ENCODE data around the gene SULT1C4.
"Not testable (repeated sequence)": the region's sequence is repeated elsewhere in the genome, so short reads cannot be mapped to it uniquely, and the experiment has no call there.

SULT1C4 gene

DNA sequence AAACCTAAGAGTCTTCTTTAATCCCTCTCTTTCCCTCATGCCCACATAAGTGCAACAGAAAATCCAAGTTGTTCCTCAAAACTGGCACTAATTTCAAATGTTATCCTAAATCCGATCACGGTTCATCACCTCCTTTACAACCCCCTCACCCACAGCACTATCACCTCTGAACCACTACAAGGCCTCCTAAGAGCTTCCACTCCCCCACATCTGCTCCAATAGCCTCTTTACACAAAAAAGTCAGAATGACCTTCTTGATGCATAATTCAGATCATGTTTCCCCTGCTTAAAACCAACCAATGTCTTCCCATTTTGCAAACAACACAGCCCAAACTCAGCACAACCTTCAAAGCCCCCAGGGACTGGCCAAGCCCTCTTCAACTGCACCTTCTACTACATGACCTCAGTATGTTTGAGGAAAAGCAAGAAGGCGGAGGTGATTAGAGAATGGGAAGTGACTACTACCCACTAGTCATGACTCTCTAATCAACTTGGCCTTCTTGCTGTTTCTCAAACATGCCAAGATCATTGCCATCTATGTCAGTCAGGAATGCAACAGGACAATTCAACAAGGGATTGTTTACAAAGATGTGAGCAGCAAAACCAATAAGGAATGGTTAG lies 36.6 kb downstream of the SULT1C4 start:
- DNase-seq: no peak

DNA sequence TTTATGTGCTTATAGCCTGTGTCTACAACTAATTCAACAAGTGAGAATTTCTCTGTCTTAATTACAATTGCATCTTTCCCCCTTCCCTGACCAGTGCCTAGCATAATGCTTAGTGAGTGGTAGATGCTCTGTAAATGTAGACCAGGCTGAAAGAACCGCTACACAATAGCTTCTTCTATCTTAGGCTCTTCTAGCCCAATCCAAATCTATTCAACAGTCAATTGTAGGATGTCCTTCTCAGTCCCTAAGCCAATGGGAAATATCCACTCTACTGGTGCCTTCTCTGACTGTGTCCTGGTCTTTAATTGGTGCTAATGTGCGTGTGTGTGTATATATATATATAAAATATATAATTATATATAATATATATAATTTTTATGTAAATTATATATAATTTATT lies 37.2 kb downstream of the SULT1C4 start:
- no peak for DNase-seq

DNA sequence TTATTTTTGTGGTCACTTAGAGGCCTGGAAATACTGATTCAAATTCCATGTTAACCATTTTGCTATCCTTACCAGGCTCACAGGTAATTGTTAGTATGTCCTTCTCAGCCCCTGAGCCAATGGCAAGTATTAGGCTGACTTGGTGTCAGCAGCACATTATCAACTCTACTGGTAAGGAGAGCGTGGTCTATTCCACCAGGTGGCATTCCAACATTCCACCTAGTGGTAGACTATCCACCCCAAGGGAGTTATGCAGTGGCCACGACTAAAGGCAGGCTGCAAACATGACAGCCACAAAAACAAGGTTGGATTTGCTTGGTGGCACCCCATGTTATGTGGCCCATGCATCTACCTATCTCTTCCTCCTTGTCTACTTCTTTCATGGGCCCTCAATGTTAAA lies 39.5 kb downstream of the SULT1C4 start:
- DNase-seq: no peak

DNA sequence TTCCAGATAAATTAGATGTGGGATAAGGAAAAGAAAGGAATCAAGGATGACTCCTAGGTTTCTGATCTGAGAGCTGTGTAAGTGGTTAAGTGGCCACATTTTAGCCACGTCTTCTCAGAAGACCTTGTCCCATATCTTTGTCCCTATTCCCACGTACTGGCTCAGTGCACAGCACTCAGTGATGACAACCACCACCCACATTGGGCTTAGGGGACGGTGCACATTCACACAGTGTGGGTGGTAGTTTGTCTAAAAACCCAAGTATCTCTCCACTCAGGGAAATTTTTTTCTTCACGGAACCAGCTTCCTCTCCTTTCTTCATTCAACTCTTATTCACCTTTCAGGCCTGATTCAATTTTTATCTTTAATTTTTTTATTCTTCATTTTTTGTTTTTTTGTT lies 40.7 kb downstream of the SULT1C4 start:
- no peak for DNase-seq

DNA sequence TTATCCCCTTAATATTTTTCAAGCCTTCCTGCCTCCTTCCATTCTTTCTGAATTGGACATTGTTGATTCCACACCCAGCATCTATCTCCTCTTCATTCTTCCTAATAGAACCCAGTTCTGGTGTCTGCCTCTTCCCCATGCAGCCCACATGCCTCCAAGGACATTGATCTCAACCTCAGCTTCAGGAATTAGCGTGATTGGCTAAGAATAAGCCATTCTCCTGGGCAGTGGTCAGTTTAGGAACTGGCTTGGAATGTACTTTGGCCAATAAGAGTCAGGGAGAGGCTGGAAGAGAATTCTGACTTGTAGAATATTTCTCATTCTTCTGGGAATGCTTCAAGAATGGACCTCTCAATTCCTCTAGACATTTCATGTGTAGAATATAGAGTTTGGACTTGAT lies 45.3 kb downstream of the SULT1C4 start:
- no peak for DNase-seq

DNA sequence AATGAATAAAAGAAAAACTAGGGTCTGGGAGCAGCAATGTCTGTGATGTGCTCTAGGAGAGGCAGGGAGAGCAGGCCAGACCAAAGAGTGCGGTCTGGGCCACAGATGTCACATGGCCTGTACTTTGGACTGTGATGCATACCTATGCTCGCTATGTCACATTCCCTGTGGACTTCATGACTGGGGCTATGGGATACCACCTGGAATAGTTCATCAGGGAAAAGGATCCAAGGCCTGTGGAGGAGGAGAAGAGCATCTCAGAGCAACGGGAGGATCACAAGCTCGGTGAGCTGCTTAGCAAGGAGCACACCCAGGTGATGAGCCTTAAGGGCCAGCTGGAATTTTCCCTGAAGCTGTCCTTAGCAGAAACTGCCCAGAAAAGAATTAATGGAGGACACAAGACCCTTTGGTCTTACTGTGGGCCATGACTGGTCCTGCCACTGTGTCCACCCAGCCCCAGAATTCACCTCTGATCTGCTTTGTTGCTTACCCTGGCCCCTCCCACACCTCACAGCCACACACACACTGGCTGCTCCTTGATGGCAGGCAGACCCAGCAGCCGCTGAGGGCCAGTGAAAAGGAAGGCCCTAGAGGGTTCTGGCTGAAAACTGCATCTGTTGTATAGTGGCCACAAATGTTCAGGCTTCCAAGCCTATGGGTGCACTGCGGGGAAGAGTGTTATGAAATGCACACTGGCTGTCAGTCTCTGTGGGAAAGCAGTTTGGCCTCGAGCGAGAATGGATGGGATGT lies 45.9 kb downstream of the SULT1C4 start:
- DNase-seq: no peak

DNA sequence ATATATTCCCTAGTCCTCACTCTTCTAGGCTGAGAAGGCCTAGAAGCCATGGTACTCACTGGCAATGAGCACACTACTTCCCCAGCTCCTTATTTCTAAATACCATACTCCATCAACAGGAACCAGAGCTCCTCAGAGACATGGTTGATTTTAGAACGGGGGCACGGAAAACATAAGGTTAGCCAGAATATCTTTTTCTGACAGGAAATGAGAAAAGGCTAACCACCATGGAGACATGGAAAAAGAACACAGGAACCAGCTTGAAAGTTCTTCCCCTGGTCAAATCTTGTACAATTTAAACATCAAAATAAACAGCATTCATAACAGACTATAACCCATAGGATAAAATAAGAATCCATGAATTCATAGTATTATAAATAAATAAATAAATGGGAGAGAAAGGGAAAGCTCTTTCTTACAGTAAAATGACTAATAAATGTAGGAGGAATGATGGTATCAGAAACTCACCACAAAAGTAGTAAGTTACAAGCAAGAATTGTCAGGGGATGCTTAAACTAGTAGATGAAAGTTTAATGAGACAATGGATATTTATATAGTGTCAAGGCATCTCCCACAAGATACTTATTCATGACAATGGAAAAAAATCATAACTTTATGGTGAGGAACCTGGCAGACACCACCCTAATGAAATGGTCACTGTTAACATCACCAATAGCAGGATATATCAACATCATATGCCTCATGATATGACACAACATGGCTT lies 50.7 kb downstream of the SULT1C4 start:
- no peak for DNase-seq

DNA sequence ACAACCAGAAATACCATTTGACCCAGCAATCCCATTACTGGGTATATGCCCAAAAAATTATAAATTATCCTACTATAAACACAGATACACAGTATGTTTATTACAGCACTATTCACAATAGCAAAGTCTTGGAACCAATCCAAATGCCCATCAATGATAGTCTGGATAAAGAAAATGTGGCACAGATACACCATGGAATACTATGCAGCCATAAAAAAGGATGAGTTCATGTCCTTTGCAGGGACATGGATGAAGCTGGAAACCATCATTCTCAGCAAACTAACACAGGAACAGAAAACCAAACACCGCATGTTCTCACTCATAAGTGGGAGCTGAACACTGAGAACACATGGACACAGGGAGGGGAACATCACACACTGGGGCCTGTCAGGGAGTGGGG lies 57.8 kb downstream of the SULT1C4 start:
- DNase-seq: not testable (repeated sequence)

DNA sequence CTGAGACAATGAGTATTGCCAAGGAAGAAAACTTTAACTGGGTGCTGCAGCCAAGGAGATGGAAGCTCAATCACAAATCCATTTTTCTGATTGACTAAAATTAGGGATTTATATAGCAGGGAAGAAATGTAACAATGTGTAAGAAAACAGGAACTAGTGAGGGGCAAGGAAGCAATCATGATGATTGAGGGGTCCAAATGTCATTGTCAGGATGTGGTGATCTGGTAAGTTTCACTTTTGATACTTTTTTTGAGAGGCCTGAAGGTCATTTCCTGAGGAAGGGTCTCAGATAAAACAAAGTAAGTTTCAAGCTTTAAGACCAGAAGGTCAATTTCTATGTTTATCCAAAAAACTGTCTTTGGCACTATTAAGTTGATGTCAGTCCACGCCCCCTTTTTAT lies 59.2 kb downstream of the SULT1C4 start:
- DNase-seq: no peak
